Peyer's patch (tissue), 4 donors: ENCODE data around the gene BET1L. TPM values are rescaled to one million over a fixed set of nuclear protein-coding genes. Genes with fewer than 3 reads are reported as not detected.

Experiments
- small RNA-seq, 2 donors: library from RNA; depleted of rRNA; stranded (forward); fragments of <200 nt; gene quantifications; one replicate each; pipeline ENCODE3, GENCODE V24; 2016
- total RNA-seq, 4 donors: library from RNA; depleted of rRNA; stranded (reverse); fragments of >200 nt; gene quantifications; one replicate each; pipeline ENCODE4 v1.1.0, GENCODE V29; 2016

The BET1L gene
- total RNA-seq, 4 donors from 2014 or later = 20.6 to 69.7 (median 40.1) TPM

Small RNA genes lying within 50 kb of the gene (small RNA-seq; reads per million reads assigned to genes)
- 0 reads per million in 2 donors for gene RNU6-447P

Other genes with a start within 250 kb of the BET1L start
- not detected for gene SCGB1C1, start 14.3 kb downstream of the BET1L start, total RNA-seq
- 100 to 1,000 TPM in 1 of 4 donors, 10 to 100 TPM in 3; 65.0 to 108 (median 86.8) TPM for gene RIC8A, start 309 bp upstream of the BET1L start, total RNA-seq
- gene SIRT3, start 28.9 kb upstream of the BET1L start, total RNA-seq = 10 to 100 TPM; 21.2 to 36.3 (median 29.3) TPM
- gene PSMD13, start 29.6 kb upstream of the BET1L start, total RNA-seq = 100 to 1,000 TPM in 2 of 4 donors, 10 to 100 TPM in 2; 74.5 to 125 (median 96.9) TPM
- 100 to 1,000 TPM; 109 to 687 (median 492) TPM for gene NLRP6, start 71.0 kb upstream of the BET1L start, total RNA-seq
- gene PGGHG, start 81.7 kb upstream of the BET1L start, total RNA-seq = 100 to 1,000 TPM in 3 of 4 donors, 10 to 100 TPM in 1; 94.2 to 385 (median 317) TPM
- gene IFITM5, start 92.1 kb upstream of the BET1L start, total RNA-seq = not detected
- gene IFITM2, start 100.4 kb upstream of the BET1L start, total RNA-seq = 10 to 100 TPM; 15.6 to 98.2 (median 46.0) TPM
- gene IFITM1, start 106.6 kb upstream of the BET1L start, total RNA-seq = 100 to 1,000 TPM in 2 of 4 donors, 10 to 100 TPM in 2; 45.9 to 141 (median 89.6) TPM
- gene IFITM3, start 113.5 kb upstream of the BET1L start, total RNA-seq = 100 to 1,000 TPM in 1 of 4 donors, 10 to 100 TPM in 3; 30.6 to 200 (median 84.7) TPM
- gene B4GALNT4, start 162.1 kb upstream of the BET1L start, total RNA-seq = 10 to 100 TPM in 2 of 4 donors, 1 to 10 TPM in 2; 2.5 to 36.3 (median 9.3) TPM
- gene PKP3, start 186.8 kb upstream of the BET1L start, total RNA-seq = 100 to 1,000 TPM in 3 of 4 donors, 10 to 100 TPM in 1; 95.7 to 254 (median 202) TPM
- 100 to 1,000 TPM in 3 of 4 donors, 10 to 100 TPM in 1; 82.3 to 143 (median 111) TPM for gene SIGIRR, start 207.6 kb upstream of the BET1L start, total RNA-seq
- gene ANO9, start 234.6 kb upstream of the BET1L start, total RNA-seq = 100 to 1,000 TPM; 161 to 474 (median 254) TPM
- 10 to 100 TPM; 21.0 to 42.7 (median 31.7) TPM for gene PTDSS2, start 242.9 kb upstream of the BET1L start, total RNA-seq